CD14-positive monocyte (primary cell): Measurements from ENCODE around the gene PDCD11. TPM values are rescaled to one million over a fixed set of nuclear protein-coding genes. Genes with fewer than 3 reads are reported as not detected.

Experiments used
- DNase-seq, 3 donors: peaks; one replicate each; pipeline ENCODE4 v3.0.0-alpha.2; 2011 to 2022
- H2AFZ ChIP-seq: 2 replicates; pipeline ENCODE4 v1.6.0; 2012; ENCODE audit warnings: mild to moderate bottlenecking, low read depth, low read length, inconsistent platforms; ENCODE audit not compliant: insufficient read depth, poor library complexity, severe bottlenecking
- H3K27ac ChIP-seq, 2 donors: 1 replicate in 1 of 2; 2 replicates in 1 of 2; pipeline ENCODE4 v1.5.1; 2012 to 2013; ENCODE audit warnings: low read length in 2 of 2, control low read depth in 1 of 2, inconsistent platforms in 1 of 2, low read depth in 1 of 2, mild to moderate bottlenecking in 1 of 2
- H3K27me3 ChIP-seq, 2 donors: one replicate each; pipeline versions ENCODE4 v1.6.0 to v1.6.1; 2011 to 2013; ENCODE audit warnings: low read length in 2 of 2; ENCODE audit not compliant: control insufficient read depth in 2 of 2, insufficient read depth in 2 of 2
- H3K36me3 ChIP-seq, 2 donors: replicated peaks in 1 of 2; 1 replicate in 1 of 2; 2 replicates in 1 of 2; pipeline versions ENCODE4 v1.5.1 to v1.6.1; 2012 to 2013; ENCODE audit warnings: low read length in 2 of 2, control low read depth in 1 of 2, inconsistent platforms in 1 of 2, mild to moderate bottlenecking in 1 of 2; ENCODE audit not compliant: insufficient read depth in 2 of 2, control insufficient read depth in 1 of 2
- H3K4me1 ChIP-seq, 2 donors: 1 replicate in 1 of 2; 2 replicates in 1 of 2; pipeline versions ENCODE4 v1.5.1 to v1.6.1; 2012 to 2013; ENCODE audit warnings: low read length in 2 of 2, control low read depth in 1 of 2, inconsistent platforms in 1 of 2, mild to moderate bottlenecking in 1 of 2, moderate library complexity in 1 of 2; ENCODE audit not compliant: insufficient read depth in 2 of 2, control insufficient read depth in 1 of 2
- H3K4me2 ChIP-seq: replicated peaks from 2 replicates; pipeline ENCODE3; 2012; ENCODE audit warnings: low read length, moderate library complexity, mild to moderate bottlenecking; ENCODE audit not compliant: poor library complexity, severe bottlenecking; ENCODE audit errors: extremely low read depth
- H3K4me3 ChIP-seq, 3 experiments: fragments of 200-600 bp in 1 of 3; sonication (generic) in 1 of 3; replicated peaks in 1 of 3; 1 replicate in 2 of 3; 2 replicates in 1 of 3; pipeline ENCODE4 v1.5.1; 2011 to 2013; ENCODE audit warnings: low read length in 3 of 3, mild to moderate bottlenecking in 3 of 3, control low read depth in 2 of 3, low read depth in 2 of 3, inconsistent platforms in 1 of 3, moderate library complexity in 1 of 3
- H3K79me2 ChIP-seq: 2 replicates; pipeline ENCODE4 v1.6.0; 2012; ENCODE audit warnings: mild to moderate bottlenecking, control low read depth, inconsistent platforms, low read length, moderate library complexity; ENCODE audit not compliant: insufficient read depth
- H3K9ac ChIP-seq: 2 replicates; pipeline ENCODE4 v1.6.0; 2017; ENCODE audit warnings: low read length, mild to moderate bottlenecking; ENCODE audit not compliant: insufficient read depth, poor library complexity, severe bottlenecking
- H3K9me3 ChIP-seq, 2 donors: replicated peaks in 1 of 2; 1 replicate in 1 of 2; 2 replicates in 1 of 2; pipeline versions ENCODE4 v1.5.1 to v1.6.1; 2012 to 2013; ENCODE audit warnings: low read length in 2 of 2, control low read depth in 1 of 2; ENCODE audit not compliant: control insufficient read depth in 1 of 2, insufficient read depth in 1 of 2
- H4K20me1 ChIP-seq: 2 replicates; pipeline ENCODE4 v1.6.0; 2012; ENCODE audit warnings: mild to moderate bottlenecking, low read length, control low read depth, moderate library complexity; ENCODE audit not compliant: insufficient read depth
- H3K27ac Mint-ChIP-seq, 7 donors: one replicate each; pipeline ENCODE4 v1.8.0; 2020; ENCODE audit warnings: mild to moderate bottlenecking in 7 of 7, mixed read lengths in 7 of 7, moderate library complexity in 6 of 7, inconsistent platforms in 2 of 7
- H3K27me3 Mint-ChIP-seq, 3 donors: one replicate each; pipeline ENCODE4 v1.8.0; 2021 to 2022; ENCODE audit warnings: low read depth in 3 of 3, mild to moderate bottlenecking in 3 of 3, mixed read lengths in 3 of 3, moderate library complexity in 3 of 3, inconsistent platforms in 1 of 3
- H3K36me3 Mint-ChIP-seq, 2 donors: one replicate each; pipeline ENCODE4 v1.8.0; 2020; ENCODE audit warnings: mixed read lengths in 2 of 2, inconsistent platforms in 1 of 2, mild to moderate bottlenecking in 1 of 2
- H3K4me1 Mint-ChIP-seq: one replicate; pipeline ENCODE4 v1.8.0; 2020; ENCODE audit warnings: mild to moderate bottlenecking, mixed read lengths
- H3K4me3 Mint-ChIP-seq, 2 donors: one replicate each; pipeline ENCODE4 v1.8.0; 2020; ENCODE audit warnings: mild to moderate bottlenecking in 2 of 2, mixed read lengths in 2 of 2, moderate library complexity in 1 of 2
- H3K9me3 Mint-ChIP-seq, 7 donors: one replicate each; pipeline ENCODE4 v1.8.0; 2020 to 2022; ENCODE audit warnings: mixed read lengths in 7 of 7, mild to moderate bottlenecking in 6 of 7, moderate library complexity in 6 of 7, inconsistent platforms in 2 of 7
- WGBS: methylation state at CpG from one replicate; pipeline ENCODE4 v1.1.5; 2013; ENCODE audit warnings: missing lambda C conversion rate; ENCODE audit not compliant: insufficient coverage; 5-methylcytosine and 5-hydroxymethylcytosine counted together
- intact Hi-C, 2 donors: fragments of 100-400 bp; cut with micrococcal nuclease; formaldehyde crosslinking; loops; one replicate each; pipeline versions ENCODE4 v1.15.0 to v1.15.1; 2023
- polyA plus RNA-seq, 3 donors: library from polyadenylated mRNA; depleted of rRNA in 1 of 3; unstranded in 2 of 3; stranded (reverse) in 1 of 3; fragments of 300-500 nt in 2 of 3; fragments of >200 nt in 1 of 3; fragmentation: Illumina TruSeq in 2 of 3; gene quantifications; 1 replicate in 2 of 3; 2 replicates in 1 of 3; pipeline ENCODE4 v1.2.3, GENCODE V29; 2012 to 2021
- TF ChIP-seq, protein P1 (sequence below): fragments of 200-600 bp; IDR thresholded peaks from one replicate; pipeline ENCODE4 v1.8.0; 2022; ENCODE audit warnings: antibody characterized with exemption, mild to moderate bottlenecking

Gene PDCD11
- polyA plus RNA-seq, 3 donors, result 2.9 to 9.7 (median 3.3) TPM

GRCh38 chr10:103443475-103444185, 47.2 kb downstream of the PDCD11 start:
- H3K79me2 ChIP-seq, result peaks cover 24% of the 10 kb centered on the region
- no peak overlapping the region for H3K9ac ChIP-seq
- peaks cover 88 to 100% of the 10 kb centered on the region in 2 donors for H3K36me3 ChIP-seq
- no peak for DNase-seq
- peak overlapping the region in 1 of 2 donors; percentile 45 for H3K27ac ChIP-seq
- Mint-ChIP-seq H3K9me3 (no peaks in the 10 kb centered on the region), H3K27ac (peak overlapping the region in 6 of 7 donors; percentile 15 to 80 (median 55)), H3K27me3 (peaks cover 0 to 2% (median 0%) of the 10 kb centered on the region in 3 donors), H3K4me1 (peaks cover 27% of the 10 kb centered on the region), H3K4me3 (no peak overlapping the region), H3K36me3 (peaks cover 88 to 95% of the 10 kb centered on the region in 2 donors)
- whole genome bisulfite sequencing, result 96% methylated on average over 13 of the region's 23 CpGs
- TF ChIP-seq, protein P1, sequence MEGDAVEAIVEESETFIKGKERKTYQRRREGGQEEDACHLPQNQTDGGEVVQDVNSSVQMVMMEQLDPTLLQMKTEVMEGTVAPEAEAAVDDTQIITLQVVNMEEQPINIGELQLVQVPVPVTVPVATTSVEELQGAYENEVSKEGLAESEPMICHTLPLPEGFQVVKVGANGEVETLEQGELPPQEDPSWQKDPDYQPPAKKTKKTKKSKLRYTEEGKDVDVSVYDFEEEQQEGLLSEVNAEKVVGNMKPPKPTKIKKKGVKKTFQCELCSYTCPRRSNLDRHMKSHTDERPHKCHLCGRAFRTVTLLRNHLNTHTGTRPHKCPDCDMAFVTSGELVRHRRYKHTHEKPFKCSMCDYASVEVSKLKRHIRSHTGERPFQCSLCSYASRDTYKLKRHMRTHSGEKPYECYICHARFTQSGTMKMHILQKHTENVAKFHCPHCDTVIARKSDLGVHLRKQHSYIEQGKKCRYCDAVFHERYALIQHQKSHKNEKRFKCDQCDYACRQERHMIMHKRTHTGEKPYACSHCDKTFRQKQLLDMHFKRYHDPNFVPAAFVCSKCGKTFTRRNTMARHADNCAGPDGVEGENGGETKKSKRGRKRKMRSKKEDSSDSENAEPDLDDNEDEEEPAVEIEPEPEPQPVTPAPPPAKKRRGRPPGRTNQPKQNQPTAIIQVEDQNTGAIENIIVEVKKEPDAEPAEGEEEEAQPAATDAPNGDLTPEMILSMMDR, result no peak
- H3K4me2 ChIP-seq, result no peak overlapping the region
- intact Hi-C loops, result no loop called here
- no peaks in the 10 kb centered on the region for H3K27me3 ChIP-seq
- peaks cover 3 to 18% of the 10 kb centered on the region in 2 donors for H3K4me1 ChIP-seq
- peaks cover 71% of the 10 kb centered on the region for H4K20me1 ChIP-seq
- H3K9me3 ChIP-seq, result no peaks in the 10 kb centered on the region
- H2AFZ ChIP-seq, result no peak overlapping the region
- H3K4me3 ChIP-seq, result no peak overlapping the region

DNA sequence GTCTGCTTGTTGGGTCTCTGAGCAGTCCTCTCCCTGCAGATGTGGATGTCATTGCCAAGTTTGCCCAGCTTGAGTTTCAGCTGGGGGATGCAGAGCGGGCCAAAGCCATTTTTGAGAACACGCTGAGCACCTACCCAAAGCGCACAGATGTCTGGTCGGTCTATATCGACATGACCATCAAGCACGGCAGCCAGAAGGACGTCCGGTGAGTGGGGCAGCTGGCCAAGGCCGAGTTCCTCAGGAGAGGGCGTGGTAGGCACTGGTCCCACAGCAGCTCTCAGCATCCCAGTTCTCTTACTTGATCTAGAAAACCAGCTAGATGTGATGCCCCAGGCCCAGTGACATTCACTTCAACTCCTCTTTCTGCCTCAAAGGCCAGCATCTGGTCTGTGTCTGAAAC, 48.1 kb downstream of the PDCD11 start:
- TF ChIP-seq, protein P1, result no peak
- Histone ChIP-seq H3K79me2 (peaks cover 33% of the 10 kb centered on the region), H3K4me3 (no peak overlapping the region), H4K20me1 (peaks cover 80% of the 10 kb centered on the region), H3K4me1 (peaks cover 11 to 27% of the 10 kb centered on the region in 2 donors), H3K36me3 (peaks cover 89 to 100% of the 10 kb centered on the region in 2 donors), H3K27ac (peak overlapping the region in 1 of 2 donors; percentile 45), H3K9me3 (no peaks in the 10 kb centered on the region), H3K9ac (no peak overlapping the region), H3K4me2 (no peak overlapping the region), H2AFZ (no peak overlapping the region), H3K27me3 (no peaks in the 10 kb centered on the region)
- Mint-ChIP-seq H3K4me1 (peaks cover 36% of the 10 kb centered on the region), H3K27me3 (peaks cover 0 to 2% (median 1%) of the 10 kb centered on the region in 3 donors), H3K4me3 (no peak overlapping the region), H3K36me3 (peaks cover 90 to 96% of the 10 kb centered on the region in 2 donors), H3K9me3 (no peaks in the 10 kb centered on the region), H3K27ac (peak overlapping the region in 2 of 7 donors; percentile 37 to 57)
- no peak for DNase-seq
- WGBS, result 100% methylated on average over 8 of the region's 10 CpGs
- intact Hi-C loops, result no loop called here
